ENCODE data around the gene SLC39A11.

The SLC39A11 gene

DNA sequence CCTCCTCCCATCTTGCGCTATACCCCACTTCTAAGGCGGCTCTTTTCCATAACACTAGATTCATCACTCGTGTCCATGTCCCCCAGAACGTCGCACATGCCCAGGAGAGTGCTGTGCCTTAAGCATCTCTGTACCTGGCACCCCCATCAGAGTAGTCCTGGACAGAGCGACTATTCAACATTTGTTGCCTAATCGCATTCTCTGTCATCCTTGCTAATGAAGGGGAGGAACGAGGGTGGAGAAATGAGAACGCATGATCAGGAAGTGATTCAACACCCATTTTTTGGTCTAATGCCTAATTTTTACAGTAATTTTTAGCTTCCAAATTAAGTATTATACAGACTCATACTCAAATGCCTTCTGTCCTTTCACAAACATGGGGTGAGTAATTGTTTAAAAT is 53.2 kb downstream of the SLC39A11 start:
- DNase-seq, result no peak

DNA sequence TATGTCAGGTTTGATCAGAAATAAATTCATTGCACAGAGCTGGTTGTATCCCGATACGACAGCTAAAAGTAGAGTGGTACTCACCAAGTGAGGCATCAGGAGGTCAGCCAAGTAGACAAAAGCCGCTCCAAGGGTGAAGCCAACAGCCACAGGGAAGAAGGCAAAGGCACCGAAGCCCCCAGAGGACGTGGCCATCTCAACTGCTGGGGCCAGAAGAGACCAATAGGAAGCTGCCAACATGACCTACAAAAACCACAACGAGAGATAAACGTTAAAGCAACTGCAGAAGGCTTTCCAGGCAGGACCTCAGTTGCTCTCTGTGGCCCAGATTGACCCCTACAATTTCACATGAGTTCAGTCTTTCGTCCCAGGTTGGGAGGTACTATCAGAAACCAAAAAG is 61.0 kb downstream of the SLC39A11 start:
- DNase-seq, result no peak

DNA sequence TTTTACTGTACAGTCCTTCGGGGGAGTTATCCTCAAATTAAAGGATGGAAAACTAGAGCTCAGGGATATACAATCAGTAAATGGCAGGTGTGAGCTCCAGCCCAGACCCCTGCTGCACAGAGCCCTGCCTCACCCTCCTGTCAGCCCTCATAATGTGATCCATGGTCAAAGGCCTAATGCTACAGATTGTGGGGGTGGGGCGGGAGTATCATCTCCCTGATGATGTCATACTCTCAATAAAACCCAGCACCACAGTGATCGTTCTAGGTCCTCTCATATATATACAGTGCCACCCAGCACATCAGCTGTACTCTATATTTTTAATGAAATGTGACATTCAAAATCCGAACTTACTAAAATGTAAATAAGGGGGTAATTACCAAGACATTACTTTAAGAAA is 61.5 kb downstream of the SLC39A11 start:
- DNase-seq, result no peak

DNA sequence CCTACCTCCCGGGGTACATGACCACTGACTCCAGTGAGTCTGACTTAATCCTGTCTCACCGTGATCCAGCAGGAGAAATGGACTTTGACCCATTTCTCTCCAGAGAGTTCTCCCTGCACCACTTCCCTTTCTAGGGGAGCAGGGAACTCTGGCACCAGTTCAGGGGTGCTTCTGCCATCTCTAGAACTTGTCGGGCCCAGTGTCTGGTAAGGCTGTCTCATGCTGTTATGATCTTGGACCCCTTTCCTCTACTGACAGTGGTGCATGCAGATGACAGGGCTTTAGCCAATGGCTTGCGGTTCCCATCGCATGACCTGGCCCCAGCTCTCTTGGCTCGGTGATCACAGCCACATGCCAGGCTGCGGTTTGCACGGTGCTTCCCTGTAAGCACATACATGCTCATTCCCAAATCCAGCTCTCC is 62.0 kb downstream of the SLC39A11 start:
- DNase-seq, result no peak

DNA sequence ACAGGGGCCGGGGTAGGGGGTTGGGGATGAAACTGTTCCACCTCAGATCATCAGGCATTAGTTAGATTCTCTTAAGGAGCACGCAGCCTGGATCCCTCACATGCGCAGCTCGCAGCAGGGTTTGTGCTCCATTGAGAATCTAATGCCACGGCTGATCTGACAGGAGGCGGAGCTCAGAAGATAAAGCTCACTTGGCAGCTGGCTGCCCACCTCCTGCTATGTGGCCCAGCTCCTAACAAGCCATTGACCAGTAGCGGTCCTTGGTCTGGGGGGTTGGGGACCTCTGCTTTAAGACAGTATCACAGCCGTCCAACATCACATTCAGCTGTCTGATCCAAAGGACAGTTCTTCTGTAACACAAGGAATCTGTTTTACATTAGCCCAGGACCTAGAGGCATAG is 62.5 kb downstream of the SLC39A11 start:
- no peak for DNase-seq

DNA sequence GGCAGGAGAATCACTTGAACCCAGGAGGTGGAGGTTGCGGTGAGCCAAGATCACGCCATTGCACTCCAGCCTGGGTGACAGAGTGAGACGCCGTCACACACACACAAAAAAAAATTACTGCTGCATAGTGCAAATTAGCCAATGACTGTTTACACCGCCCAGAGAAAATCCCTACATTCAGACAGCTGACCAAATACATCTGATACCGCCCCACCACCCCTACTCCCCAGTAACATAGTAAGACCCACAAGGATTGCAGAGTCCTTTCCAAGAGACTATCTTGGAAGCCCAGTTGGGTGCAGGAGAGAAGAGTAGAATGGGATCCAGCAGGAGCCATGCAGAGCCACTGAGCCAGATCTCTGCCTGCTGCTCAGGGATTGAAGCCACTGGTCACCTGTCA is 63.5 kb downstream of the SLC39A11 start:
- no peak for DNase-seq

DNA sequence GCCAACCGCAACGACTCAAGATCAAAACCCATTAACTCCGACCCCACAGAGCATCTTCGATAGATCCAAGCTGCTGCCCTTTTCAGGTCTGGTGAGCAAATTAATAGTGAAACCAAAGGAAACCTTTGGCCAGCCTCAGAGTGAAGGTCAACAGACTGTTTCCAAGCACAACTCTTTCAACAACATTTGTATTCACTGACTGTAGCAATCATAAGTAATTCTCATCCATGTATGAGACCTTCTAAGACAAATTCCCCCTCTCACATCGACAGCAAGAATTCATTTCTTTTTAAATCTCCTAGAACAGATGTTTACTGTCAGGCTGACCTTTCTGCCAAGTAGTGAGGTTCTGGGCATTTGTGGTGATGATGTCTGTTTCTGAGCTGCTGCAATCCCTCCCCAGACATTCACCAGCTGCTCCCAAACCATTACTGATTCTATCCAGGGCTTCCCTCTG is 64.2 kb downstream of the SLC39A11 start:
- DNase-seq, result no peak

DNA sequence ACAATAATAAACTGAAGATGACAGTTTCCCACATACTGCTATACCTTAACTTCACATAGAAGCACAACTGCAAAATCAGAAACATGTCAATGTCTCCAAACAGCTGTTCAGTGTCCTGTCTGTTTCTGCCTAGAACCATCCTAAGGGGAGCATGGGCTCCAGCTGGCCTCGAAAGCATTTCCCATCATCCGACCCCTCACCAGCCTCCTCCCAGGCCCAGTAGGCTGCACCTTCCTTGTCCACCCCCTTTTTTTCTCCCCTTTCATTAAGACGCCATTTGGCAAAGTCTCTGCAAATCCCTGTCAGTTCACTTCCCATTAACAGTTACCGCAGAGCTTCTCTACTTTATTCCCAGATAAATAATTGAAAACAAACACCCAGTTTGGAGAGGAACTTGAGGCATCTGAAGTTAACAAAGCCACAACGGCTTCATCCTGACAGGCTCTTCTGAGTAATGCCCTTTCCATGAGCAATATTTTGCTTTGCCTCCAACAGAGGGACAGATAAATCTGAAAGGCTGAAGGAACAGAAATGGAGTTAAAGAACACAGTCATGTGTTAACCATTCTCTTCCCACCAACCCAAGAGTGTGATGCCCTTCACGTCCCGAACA is 65.3 kb downstream of the SLC39A11 start:
- DNase-seq, result no peak

DNA sequence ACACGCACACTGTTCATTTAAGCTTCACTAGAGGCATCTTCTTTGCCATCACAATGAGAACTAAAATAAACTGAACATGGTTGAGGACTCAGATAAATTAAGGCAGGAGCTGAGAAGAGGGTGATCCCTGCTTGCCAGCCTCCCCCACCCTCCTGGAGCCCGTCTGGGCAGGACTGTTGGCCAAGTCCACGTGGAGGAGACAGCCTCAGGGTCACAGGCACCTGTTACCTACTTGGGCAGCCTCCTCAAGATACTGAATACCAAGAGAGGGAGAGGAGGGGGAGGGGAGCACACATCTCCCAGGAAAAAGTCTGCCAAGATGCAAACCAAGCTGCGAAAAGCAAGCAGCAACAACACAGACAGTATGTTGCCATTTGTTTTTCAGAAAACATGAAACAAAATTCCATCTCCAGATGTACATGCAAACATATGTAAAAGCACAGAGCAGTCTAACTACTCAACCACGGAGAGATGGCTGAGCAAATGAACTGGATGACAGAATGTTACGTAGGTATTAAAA is 67.4 kb downstream of the SLC39A11 start:
- DNase-seq, result no peak

DNA sequence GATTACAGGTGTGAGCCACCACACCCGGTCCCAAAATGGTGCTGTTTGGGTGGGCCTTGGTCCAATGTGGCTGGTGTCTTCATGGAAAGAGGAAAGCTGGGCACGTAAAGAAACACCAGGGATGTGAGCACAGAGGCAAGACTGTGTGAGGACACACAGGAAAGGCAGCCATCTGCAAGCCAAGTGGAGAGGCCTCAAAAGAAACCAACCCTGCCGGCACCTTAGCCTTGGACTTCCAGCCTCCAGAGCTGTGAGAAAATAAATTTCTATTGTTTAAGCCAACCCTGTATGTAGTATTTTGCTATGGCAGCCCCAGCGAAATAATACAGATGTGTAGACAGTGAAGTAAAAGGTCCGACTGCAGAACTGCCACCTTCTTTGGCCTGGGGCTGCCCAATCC is 68.7 kb downstream of the SLC39A11 start:
- DNase-seq, result no peak

DNA sequence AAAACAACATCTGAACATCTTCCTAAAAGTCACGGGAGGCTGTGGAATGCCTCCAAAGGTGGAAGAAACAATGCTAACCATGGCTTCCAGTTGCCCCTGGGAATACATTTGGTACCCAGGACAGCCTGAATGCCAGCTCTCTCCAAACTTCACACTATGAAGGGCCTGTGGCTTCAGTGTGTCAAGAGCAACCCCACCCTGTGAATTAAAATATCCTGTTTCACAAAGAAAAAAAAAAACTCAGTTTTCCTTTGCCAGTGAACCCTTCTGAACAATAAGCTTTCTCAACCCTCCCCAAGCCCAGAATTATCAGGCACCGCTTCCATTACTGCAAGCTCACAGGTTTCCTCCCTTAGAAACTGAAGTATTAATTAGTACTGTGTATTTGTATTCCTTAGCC is 69.8 kb downstream of the SLC39A11 start:
- no peak for DNase-seq

DNA sequence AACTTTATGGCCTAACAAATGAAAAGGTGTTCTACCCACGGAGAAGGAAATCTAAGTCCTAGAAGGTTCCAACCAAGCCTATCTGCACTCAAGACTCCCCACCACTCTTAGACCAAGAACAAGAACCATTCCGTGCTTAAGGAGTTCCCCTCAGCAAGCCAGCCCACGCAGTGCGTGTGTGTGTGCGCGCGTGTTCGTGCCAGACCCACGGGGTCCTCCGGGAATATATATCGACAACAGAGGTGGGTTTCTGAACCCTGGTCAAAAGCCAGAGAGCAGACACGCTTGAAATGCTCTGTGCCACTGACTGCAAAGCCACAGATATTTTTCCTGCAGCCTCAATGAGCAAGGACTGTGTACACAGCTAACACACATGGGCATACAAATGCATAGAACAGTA is 70.7 kb downstream of the SLC39A11 start:
- no peak for DNase-seq

DNA sequence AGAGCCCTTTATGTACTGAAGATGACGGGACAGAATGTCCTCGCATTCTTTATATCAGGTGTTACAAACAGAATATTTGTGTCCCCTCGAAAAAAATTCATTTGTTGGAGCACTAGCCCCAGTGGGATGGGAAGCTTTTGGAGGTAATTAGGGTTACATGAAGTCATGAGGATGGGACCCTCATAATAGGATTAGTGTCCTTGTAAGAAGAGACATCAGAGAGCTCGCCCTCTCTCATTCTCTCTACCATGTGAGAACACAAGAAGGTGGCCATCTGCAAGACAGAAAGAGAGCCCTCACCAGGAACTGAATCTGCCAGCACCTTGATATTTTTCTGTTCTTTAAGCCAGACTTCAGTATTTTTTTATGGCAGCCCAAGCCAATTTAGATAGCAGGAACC is 72.4 kb downstream of the SLC39A11 start:
- no peak for DNase-seq

DNA sequence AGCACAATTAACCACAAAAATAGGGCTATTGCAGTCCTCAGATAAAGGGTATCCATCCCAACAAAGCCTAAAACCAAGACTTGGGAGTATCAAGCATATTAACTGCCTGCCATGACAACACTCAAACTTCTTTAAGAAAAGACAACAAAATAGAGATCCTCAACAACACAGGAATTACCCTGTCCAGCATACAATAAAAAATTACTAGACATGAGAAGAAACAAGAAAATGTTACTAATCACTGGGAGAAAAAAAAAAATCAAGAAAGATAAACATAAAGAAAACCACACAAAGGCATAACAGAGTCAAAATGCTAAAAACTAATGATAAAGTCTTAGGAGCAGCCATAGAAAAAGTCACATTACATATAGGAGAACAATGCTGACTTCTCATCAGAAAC is 73.9 kb downstream of the SLC39A11 start:
- no peak for DNase-seq

DNA sequence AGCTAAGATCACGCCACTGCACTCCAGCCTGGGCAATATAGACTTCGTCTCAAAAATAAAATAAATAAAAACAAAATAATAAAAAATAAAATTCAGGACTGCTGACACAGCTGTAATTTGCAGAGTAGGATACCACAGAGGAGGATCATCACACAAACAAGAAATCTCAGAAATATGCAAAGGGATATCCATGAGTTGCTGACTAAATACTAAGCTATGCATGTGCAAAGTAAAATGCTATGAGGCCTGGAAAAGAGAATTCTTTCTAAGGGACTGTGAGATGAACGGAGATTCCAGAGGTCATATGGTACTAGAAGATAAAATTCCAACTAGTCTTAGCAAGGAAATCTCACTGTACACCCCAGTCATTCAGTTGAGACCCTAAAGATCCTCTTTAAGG is 74.8 kb downstream of the SLC39A11 start:
- no peak for DNase-seq

DNA sequence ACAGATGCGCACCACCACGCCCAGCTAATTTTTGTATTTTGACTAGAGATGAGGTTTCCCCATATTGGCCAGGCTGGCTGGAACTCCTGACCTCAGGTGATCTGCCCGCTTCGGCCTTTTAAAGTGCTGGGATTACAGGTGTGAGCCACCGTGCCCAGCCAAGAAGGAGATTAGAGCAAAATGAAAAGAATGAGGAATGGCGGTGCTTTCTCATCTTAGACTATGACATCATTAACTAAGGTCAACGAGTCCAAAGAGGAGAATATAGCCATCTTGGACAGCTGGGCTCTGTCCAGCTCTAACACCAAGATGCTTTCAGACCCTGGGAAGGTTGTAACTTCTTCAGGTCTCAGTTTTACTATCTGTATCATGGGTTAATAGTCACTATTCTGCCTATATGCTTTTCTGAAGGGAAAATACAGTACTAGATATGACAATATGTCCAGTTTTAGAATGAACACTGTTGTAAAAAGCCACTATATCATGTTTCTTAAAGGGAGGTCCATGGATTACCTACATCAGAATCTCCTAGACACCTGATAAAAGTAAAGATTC is 76.7 kb downstream of the SLC39A11 start:
- DNase-seq, result no peak

DNA sequence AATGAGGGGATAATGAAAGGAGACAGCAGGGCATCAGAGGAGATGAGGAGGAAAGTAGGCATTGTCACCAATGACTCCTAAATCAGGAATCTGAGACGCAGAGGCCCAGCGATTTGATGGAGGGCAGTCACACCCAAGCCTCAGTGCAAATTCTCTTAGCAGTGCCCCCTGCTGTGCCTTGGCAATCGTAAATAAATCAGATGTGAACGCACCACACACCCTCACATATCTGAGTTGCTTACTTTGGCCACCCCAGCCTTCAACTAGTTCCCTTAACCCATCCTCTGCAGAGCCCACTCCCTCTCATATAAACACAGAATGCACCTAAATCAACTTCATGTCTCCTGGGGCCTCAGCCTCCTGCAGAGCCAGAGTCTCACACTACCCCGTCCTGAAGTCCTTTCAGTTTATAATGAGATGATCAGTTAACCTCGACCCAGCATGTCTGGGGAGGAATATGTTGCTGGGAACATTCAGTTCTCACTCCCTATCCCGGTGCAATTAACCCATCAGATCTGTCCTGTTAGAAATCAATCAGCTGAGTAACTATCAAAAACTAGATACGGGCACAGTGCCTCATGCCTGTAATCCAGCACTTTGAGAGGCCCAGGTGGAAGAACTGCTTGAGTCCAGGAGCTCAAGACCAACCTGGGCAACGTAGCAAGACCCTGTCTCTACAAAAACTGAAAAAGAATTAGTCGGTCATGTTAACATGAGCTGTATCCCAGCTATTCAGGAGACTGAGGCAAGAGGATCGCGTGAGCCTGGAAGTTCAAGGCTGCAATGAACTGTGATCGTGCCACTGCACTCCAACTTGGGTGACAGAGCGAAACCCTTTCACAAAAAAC is 78.4 kb downstream of the SLC39A11 start:
- no peak for DNase-seq

DNA sequence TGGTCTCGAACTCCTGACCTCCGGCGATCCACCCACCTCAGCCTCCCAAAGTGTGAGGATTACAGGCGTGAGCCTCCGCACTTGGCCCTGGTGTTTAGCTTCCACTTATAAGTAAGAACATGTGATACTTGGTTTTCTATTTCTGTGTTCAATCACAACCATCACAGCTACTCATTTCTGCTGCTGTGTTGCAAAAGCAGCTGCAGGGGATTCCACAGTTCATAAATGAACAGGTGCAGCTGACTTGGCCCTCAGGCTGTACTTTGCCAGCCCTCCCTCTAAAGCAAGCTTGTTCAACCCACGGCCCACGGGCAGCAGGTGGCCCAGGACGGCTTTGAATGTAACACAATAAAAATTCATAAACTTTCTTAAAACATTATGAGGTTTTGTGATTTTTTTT is 79.2 kb downstream of the SLC39A11 start:
- no peak for DNase-seq

DNA sequence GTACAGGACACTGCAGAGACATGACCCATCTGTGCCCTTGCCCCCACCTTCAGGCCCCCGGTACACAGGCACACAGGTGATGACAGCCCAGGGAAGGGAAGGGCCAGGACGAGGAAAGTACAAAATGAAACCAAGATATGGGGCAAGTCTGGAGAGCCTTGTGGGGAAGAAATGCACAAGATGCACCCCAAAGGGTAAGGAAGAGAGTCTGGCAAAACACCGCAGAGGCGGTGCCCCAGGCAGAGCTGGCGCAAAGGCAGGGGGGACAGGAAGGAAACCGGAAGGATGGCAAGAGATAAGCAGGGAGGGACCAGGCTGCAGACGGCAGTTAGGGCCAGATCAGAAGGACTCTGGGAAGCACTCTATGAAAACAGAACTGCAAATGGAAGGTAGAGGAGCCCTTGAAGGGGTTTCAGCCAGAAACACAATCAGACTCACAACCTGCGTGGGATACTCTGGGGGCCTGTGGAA is 81.4 kb downstream of the SLC39A11 start:
- no peak for DNase-seq

DNA sequence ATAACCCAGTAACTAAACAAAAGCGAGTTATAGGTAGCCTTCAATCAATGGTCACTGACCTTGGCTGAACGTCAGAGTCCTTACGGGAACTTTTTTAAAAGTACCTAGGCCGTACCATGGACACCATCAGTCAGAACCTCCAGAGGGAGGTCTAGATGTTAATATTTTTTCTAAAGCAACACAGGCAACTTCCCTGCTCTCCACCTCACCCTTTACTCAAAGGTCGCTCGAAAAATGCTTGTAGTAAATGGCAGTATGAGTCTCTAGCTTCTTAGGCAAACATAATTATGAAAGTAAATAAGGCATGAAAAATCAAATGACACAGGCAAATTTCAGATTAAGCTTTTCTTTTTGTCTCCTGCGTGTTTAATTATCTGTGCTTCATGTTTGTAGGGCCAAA is 82.1 kb downstream of the SLC39A11 start:
- no peak for DNase-seq

DNA sequence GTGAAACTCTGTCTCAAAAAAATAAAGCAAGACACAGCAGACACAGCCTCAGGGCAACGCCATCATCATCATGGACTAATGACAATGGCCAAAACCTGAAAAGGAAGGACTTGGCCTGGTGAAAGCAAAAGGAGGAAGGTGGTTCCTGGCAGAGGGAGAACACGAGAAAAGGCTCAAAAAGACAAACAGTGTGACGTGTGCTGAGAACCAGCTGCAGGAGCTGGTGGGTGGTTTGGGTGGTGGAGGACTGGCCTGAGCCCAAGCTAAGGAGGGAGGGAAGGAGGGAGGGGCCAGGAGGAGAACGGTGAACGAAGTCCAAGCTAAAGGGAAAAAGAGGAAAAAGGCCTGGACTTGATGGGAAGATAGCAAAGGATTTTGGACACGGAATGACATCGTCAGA is 85.1 kb downstream of the SLC39A11 start:
- no peak for DNase-seq

DNA sequence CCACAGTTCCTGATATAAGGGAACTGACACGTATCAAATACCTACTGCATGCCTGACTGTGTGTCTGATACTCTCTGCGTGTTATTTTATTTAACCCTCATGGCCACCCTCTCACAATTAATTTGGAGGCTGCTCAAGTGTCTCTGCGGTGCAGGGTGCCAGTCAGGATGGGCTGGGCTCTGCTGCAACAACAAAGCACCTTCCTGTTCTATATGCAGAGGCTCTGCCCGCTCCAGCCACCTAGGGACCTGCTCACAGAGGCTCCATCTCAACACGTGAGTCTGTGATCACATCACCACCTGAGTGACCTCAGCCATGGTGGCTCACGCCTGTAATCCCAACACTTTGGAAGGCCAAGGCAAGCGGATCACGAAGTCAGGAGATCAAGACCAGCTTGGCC is 87.1 kb downstream of the SLC39A11 start:
- no peak for DNase-seq

DNA sequence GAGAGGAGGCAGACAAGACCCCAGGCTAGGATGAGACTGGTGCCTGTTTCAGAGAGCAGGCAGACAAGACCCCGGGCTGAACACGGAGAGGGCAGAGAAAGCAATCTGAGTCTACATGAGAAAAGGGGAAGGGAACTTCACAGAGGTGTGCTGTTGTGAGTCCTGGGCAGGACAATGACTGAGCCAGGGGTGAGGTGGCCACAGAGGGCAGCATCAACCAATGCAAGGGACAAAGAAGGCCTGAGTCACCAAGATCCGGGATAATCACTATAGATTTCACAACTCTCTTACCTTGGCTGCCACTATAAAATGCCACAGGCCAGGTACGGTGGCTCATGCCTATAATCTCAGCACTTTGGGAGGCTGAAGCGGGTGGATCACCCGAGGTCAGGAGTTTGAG is 89.0 kb downstream of the SLC39A11 start:
- DNase-seq, result no peak

DNA sequence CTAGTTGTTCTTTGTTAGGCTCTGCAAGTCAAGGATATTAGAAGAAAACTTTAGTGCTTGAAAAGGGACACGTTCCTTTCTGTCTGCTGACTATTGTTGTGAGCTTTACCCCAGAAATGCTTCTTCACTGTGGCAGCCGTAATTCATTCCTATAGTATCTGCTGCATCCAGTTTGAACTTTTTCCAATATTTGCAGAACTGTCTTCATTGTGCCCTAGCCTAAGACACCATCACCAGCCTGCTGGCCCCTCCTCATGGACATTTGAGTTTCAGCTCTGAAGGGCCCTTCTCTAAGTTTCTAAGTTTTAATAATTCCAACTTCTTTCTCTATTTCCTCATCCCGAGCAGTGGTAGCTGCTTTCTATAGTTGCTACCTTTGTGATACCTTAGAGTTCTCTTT is 91.7 kb downstream of the SLC39A11 start:
- no peak for DNase-seq
